Osteoblast (primary cell): ENCODE results near the gene LYPD4. TPM values are rescaled to one million over a fixed set of nuclear protein-coding genes. Genes with fewer than 3 reads are reported as not detected.
"Not testable (repeated sequence)": the region's sequence is repeated elsewhere in the genome, so short reads cannot be mapped to it uniquely, and the experiment has no call there.

Source experiments
- DNase-seq: peaks from one replicate; pipeline ENCODE4 v3.0.0; 2011; ENCODE audit warnings: low spot score, mixed read lengths; ENCODE audit not compliant: insufficient read length; ENCODE audit errors: missing footprints
- H2AFZ ChIP-seq: 2 replicates; pipeline ENCODE4 v1.6.0; 2011; ENCODE audit warnings: mild to moderate bottlenecking, low read length
- H3K27ac ChIP-seq: 2 replicates; pipeline ENCODE4 v1.5.1; 2011; ENCODE audit warnings: mild to moderate bottlenecking, low read depth, low read length, moderate library complexity
- H3K27me3 ChIP-seq: 2 replicates; pipeline ENCODE4 v1.6.0; 2012; ENCODE audit warnings: mild to moderate bottlenecking, control low read depth, inconsistent platforms, low read length, moderate library complexity; ENCODE audit not compliant: insufficient read depth
- H3K36me3 ChIP-seq: 2 replicates; pipeline ENCODE4 v1.5.1; 2011; ENCODE audit warnings: mild to moderate bottlenecking, low read length, control low read depth, moderate library complexity; ENCODE audit not compliant: insufficient read depth
- H3K4me1 ChIP-seq: 2 replicates; pipeline ENCODE4 v1.5.1; 2011; ENCODE audit warnings: mild to moderate bottlenecking, low read length, control low read depth, moderate library complexity; ENCODE audit not compliant: insufficient read depth
- H3K4me2 ChIP-seq: 2 replicates; pipeline ENCODE4 v1.6.0; 2011; ENCODE audit warnings: mild to moderate bottlenecking, low read length; ENCODE audit not compliant: insufficient read depth
- H3K4me3 ChIP-seq: fragments of 200-600 bp; sonication (generic); 3 replicates; pipeline ENCODE4 v1.5.1; 2012; ENCODE audit warnings: mild to moderate bottlenecking, low read length, inconsistent platforms; ENCODE audit not compliant: insufficient read depth
- H3K79me2 ChIP-seq: 2 replicates; pipeline ENCODE4 v1.6.0; 2012; ENCODE audit warnings: mild to moderate bottlenecking, low read length, control low read depth, inconsistent platforms; ENCODE audit not compliant: insufficient read depth
- H3K9me3 ChIP-seq: 2 replicates; pipeline ENCODE4 v1.5.1; 2011; ENCODE audit warnings: low read depth, low read length, control low read depth
- H4K20me1 ChIP-seq: 2 replicates; pipeline ENCODE4 v1.6.0; 2012; ENCODE audit warnings: mild to moderate bottlenecking, low read length, control low read depth; ENCODE audit not compliant: insufficient read depth
- CTCF ChIP-seq: IDR thresholded peaks from 2 replicates; pipeline ENCODE4 v1.5.1; 2011; ENCODE audit warnings: mild to moderate bottlenecking, low read depth, low read length, moderate library complexity; ENCODE audit errors: extremely low read depth
- total RNA-seq: library from RNA; depleted of rRNA; stranded (reverse); fragments of >200 nt; gene quantifications from 2 replicates; pipeline ENCODE4 v1.2.3, GENCODE V29; 2012

Gene LYPD4
- total RNA-seq, 1 donor = not detected

GRCh38 chr19:41795031-41795461, 49.4 kb downstream of the LYPD4 start:
- Histone ChIP-seq H3K27ac (no peak overlapping the region), H4K20me1 (peaks cover 4% of the 10 kb centered on the region), H2AFZ (no peak overlapping the region), H3K4me1 (peaks cover 10% of the 10 kb centered on the region), H3K4me2 (no peak overlapping the region), H3K4me3 (no peak overlapping the region), H3K79me2 (no peaks in the 10 kb centered on the region), H3K36me3 (no peaks in the 10 kb centered on the region), H3K27me3 (no peaks in the 10 kb centered on the region), H3K9me3 (no peaks in the 10 kb centered on the region)
- TF ChIP-seq CTCF = peak; percentile 85
- DNase-seq = no peak

DNA sequence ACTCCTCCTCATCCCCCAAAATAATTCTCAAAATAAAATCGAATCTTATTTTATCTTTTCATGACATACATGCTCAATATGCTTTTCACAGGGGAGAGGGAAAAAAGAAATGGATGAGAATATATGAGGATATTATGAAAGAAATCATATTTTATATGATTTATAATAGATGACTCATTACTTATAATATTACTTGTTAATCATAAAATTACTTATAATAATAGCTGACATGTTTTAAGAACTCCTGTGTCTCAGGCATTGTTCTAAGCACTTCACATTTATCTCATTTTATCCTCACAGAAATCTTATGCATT, 51.1 kb downstream of the LYPD4 start:
- H2AFZ ChIP-seq = no peak overlapping the region
- H3K27me3 ChIP-seq = no peaks in the 10 kb centered on the region
- H3K4me3 ChIP-seq = no peak overlapping the region
- no peak for TF ChIP-seq CTCF
- no peaks in the 10 kb centered on the region for H3K79me2 ChIP-seq
- peaks cover 10% of the 10 kb centered on the region for H3K4me1 ChIP-seq
- no peak overlapping the region for H3K27ac ChIP-seq
- no peak for DNase-seq
- H3K36me3 ChIP-seq = no peaks in the 10 kb centered on the region
- peaks cover 4% of the 10 kb centered on the region for H4K20me1 ChIP-seq
- no peak overlapping the region for H3K4me2 ChIP-seq
- no peaks in the 10 kb centered on the region for H3K9me3 ChIP-seq

- no peak for DNase-seq
- peaks cover 4% of the 10 kb centered on the region for H4K20me1 ChIP-seq
- no peaks in the 10 kb centered on the region for H3K36me3 ChIP-seq
- H3K79me2 ChIP-seq = no peaks in the 10 kb centered on the region
- no peak overlapping the region for H3K27ac ChIP-seq
- H3K4me2 ChIP-seq = peak overlapping the region; percentile 36
- H3K27me3 ChIP-seq = no peaks in the 10 kb centered on the region
- H3K4me3 ChIP-seq = no peak overlapping the region
- H2AFZ ChIP-seq = no peak overlapping the region
- H3K9me3 ChIP-seq = no peaks in the 10 kb centered on the region
- H3K4me1 ChIP-seq = peaks cover 10% of the 10 kb centered on the region
- peak; percentile 77 for TF ChIP-seq CTCF
These were observed 51.7 kb downstream of the LYPD4 start for GRCh38 chr19:41792513-41793413.

- not testable (repeated sequence) for H3K36me3 ChIP-seq, H3K9me3 ChIP-seq, H3K79me2 ChIP-seq, H3K27ac ChIP-seq, H3K4me2 ChIP-seq, H2AFZ ChIP-seq, H3K4me3 ChIP-seq, H4K20me1 ChIP-seq, DNase-seq
- Histone ChIP-seq H3K4me1 (peaks cover 10% of the 10 kb centered on the region), H3K27me3 (peaks cover 21% of the 10 kb centered on the region)
These were observed 55.4 kb downstream of the LYPD4 start for GRCh38 chr19:41789053-41789452.

DNA sequence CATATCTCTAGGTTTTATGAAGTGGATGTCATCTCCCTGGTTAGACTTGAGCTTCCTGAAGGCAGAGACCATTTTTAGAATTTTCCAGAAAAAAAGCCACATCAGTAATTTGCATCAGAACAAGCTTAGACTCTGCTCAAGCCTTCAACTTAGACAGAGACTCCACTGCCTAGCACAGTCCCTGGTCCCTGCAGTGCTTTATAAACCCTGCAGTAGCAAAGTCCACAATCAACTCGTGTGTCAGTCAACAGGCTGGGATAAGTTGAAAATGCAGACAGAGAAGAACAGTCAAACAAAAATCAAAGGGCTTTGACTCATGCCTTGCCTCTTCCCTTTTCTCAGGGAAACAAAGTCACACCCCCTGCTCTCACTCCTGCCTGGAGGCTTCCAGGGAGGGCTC, 56.0 kb downstream of the LYPD4 start:
- H3K27ac ChIP-seq, DNase-seq, H3K36me3 ChIP-seq, H3K9me3 ChIP-seq, H3K4me2 ChIP-seq, H3K79me2 ChIP-seq, H2AFZ ChIP-seq, H3K4me3 ChIP-seq, H4K20me1 ChIP-seq: not testable (repeated sequence)
- Histone ChIP-seq H3K4me1 (peaks cover 10% of the 10 kb centered on the region), H3K27me3 (peaks cover 21% of the 10 kb centered on the region)
